GM15510 (cell line): Measurements from ENCODE around the gene ANKFY1.

Source experiments
- POLR2A ChIP-seq: IDR thresholded peaks from 3 replicates; pipeline ENCODE4 v1.6.1; 2011; ENCODE audit warnings: borderline replicate concordance; ENCODE audit not compliant: insufficient read length; ENCODE audit errors: extremely low read depth

The ANKFY1 gene

DNA sequence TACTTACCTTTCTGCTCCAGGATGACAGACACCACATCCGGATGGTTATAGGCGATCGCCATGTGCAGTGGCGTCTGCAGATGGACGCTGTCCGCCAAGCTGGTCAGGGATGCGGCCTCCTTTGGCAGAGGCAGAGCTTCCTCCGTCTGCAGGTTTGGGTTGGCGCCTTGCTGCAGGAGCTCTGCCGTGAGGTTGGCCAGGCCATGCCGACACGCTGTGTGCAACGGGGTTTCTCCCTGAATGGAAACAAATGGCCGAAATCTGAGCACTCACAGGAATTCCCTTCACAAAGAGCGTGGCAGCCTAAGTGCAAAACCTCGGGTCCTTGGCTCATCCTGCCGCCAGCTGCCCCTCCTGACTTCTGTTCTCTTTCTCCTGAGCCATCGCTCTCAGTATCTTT is 79.0 kb downstream of the ANKFY1 start:
- TF ChIP-seq POLR2A: no peak

DNA sequence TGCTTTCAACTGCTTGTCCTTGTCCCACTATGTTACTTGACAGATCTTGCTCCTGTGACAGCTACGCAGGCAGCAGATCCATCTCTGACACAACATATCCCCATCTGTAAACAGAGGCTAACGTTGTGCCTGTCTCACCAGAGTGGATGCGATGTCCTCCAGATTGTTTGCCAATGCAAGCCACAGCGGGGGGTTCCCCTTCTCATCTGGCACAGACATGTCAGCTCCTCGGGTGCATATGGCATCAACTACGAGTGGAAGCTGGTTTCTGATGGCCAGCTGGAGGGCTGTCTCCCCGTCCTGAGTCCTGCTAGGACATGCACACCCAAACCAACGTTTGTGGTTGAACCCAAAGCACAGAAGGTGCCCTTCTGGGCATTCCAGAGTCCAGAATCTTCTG is 81.7 kb downstream of the ANKFY1 start:
- TF ChIP-seq POLR2A: no peak

DNA sequence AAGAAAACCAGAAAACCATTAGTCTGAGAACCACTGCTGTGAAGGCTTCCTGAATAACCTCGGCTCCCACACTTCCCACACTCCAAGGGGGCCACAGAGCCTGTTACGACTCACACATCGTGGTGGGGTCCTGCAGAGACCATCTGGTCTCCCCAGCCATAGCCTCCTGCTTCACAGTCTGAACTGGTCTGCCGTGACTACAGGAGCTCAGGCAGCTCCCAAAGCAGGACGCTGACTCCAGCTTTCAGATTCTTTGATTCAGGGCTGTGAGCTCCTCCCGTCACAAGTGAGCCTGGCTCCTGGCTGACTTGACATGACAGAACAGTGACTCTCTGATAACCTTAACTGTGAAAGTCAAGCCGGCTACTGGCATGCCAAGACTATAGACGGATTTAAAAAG is 83.0 kb downstream of the ANKFY1 start:
- no peak for TF ChIP-seq POLR2A

DNA sequence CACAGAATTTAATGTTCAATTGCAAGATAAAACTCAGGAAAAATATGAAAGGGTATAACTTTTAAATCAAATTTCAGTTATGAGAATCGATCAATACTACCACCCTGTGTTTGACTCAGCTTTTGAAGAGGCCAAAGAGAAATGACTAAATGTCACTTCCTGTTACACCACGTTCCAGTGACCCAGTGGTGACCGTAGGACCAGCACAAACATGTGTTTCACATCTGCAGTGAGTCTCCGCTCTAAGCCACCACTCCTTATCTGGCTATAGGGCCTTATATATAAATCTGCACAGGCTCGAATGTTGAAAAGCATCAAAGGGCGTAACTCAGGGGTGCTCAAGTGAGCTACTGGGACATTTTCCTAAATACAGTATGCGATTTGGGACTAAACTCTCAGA is 84.7 kb downstream of the ANKFY1 start:
- no peak for TF ChIP-seq POLR2A

DNA sequence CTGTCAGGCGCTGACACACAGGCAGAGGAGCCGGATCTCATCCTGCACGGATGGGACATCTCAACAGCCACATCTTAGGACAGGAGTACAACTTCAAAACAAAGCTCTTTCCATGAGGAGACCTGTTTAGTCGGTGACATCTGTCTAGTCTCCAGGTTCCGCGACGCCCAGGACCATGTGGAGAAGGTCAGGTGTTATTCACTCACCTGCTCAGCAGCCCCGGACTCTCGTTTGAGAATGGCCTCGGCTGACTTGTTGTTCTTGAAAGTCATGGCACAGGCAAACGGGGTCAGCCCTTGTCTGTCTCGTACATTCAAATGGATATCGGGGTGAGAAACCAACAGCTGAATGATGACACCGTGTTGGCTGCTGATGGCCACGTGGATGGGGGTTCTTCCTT is 85.1 kb downstream of the ANKFY1 start:
- no peak for TF ChIP-seq POLR2A

DNA sequence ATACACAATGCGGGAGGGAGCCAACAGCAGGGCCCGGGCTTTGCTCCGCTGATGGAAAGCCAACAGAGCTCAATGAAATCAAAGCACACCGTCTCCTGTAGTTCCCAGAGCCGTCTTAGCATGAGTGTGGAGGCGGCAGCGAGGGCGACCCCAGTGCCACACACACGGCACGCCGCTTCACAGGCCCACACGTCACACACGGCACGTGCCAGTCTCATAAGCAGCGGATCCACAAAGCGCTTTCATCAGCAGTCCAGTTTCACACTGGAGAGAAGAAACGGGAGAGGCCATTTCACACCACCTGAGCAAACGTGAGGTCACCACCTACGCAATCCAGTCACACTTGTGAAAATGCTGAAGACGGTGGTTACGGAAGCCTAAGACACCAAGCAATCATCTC is 86.0 kb downstream of the ANKFY1 start:
- TF ChIP-seq POLR2A: no peak

DNA sequence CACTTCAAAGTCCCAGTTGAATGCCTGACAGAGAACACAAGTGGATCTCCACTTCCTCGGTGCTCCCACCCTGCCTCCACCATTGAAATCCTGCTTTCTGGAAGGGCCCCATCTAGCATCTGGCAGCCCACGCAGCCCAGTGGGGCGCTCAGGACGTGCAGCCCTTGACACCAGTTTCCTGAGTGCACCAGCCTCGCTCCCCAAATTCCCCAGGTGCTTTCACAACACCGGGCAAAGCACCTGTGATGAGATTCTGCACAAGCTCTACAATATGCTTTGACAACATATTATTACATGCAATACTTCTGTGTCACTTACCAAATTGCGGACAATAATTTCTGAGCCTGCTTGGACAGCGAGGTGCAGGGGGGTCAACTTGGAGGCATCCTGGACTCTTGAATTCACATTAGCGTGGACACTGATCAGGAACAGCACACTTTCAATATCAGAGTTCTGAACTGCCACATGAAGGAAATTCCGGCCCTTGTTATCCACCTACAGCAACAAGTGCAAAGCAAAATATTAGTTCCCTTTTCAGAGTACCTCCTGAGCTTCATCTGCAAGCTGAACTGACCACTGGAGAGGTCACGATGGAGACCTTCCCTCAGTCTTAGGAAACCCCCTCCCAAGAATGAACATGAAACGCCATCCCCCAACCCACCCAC is 86.8 kb downstream of the ANKFY1 start:
- TF ChIP-seq POLR2A: no peak

DNA sequence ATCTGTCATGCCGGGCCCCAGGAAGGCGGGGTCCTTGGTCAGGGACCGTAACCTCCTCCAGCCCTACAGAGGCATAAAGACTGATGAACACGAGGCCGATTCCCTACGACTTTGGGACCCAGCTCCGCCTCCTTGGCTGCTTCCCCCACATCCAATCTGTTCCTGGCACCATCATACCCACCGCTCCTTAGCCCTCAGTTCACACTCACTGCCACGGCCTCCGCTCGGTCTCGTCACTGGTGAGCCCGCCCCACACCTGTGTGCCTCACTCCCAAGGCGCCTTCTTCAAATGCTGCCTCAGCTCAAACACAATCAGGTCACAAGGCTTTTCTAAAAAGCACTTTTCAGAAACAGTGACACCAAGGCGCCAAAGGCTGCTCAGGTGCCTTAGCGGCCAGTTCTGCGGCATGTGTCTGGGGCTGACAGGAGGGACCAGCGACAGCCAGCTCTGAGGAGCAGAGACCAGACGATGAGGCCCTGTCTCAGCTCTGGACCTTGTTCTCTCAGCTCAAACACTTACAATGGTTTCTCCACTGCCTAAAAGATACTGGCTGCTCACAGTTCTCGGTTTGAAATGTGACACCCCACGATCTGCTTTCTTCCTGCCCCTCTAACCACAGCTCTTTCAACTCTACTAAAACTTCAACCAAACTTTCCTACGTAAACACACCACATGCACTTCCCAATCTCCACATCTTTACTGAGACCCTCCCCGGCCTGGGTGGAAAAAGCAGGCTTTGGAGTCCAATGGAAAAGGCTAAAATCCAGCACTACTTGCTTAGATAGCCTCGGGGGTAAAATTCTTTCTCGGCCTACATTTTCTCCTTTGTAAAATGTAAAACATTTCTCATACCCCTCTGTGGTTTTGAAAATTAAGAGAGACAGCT is 87.6 kb downstream of the ANKFY1 start:
- no peak for TF ChIP-seq POLR2A

DNA sequence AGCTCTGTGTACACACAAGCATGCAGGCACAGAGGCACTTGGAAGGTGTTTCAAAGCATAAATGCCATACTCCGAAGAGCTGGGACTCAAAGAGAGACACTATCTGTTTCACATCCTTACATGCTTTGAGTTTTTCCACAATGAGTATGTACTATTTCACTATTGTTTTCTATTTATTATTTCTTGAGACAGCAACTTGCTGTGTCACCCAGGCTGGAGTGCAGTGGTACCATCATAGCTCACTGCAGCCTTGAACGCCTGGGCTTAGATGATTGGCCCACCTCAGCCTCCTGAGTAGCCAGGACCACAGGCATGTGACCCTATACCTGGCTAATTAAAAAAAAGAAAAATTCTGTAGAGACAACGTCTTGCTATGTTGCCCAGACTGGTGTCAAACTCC is 89.2 kb downstream of the ANKFY1 start:
- TF ChIP-seq POLR2A: no peak

DNA sequence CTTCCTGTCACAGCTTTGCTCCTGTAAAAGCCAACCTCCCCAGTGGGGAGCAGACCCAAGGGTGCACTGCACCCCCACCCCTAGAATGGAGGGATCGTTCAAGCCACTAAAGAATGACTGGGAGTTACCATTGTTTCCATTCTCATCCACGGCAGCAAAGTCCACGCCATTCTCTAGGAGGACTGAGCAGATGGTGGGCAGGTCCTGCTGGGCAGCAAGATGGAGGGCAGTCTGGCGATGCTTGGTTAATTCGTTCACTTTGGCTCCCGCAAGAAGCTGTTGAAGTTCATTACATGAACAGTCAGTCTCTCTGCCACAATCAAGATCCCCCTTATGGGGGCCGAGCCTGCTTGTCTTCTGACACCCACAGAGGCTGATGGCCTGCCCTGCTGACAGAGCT is 90.0 kb downstream of the ANKFY1 start:
- TF ChIP-seq POLR2A: no peak

DNA sequence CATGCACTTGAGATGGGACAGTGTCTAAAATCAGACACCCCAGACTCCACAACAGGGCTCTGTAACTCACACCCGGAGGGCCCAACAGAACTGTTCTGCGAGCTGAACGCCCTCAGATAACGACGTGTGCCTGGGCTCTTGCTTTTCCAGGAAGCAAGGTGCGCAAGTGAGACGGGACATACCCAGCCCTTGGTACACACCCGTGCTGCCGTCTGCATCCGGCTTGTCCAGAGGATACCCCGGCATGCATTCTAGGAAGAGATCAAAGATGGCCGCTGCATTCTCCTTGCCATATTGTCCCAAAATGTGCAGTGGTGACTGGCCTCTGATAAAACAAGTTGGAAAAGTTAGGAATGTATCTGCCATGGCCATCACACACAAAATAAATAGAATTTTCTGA is 91.4 kb downstream of the ANKFY1 start:
- no peak for TF ChIP-seq POLR2A

DNA sequence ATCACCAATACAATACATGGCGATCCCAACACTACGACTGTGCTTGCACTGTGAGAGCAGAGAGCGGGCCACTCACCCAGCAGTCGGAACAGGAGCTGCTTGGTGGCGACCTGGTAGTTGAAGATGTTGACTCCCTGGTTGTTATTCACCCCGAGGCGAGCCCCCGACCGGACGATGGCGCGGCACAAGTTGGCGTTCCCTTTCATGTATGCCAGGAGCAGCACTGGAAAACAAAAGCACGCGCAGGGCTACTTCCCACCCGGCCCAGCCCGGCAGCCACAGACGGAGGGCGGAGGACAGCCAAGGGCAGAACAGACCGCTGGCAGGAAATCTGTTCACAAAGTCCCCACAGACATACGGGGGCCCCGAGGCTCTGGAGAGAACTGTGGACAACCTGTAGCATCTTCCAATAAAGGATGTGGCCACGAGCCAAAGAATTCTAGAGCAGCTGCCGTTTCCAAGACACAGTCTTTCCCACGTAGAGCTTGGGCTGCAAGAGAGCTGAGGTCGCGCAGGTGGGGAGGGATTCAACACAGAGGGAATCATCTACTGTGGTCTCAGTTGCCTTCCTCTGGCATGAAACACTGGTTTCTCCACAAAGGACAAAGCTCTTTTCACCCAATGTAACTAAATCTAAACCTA is 93.0 kb downstream of the ANKFY1 start:
- TF ChIP-seq POLR2A: no peak

DNA sequence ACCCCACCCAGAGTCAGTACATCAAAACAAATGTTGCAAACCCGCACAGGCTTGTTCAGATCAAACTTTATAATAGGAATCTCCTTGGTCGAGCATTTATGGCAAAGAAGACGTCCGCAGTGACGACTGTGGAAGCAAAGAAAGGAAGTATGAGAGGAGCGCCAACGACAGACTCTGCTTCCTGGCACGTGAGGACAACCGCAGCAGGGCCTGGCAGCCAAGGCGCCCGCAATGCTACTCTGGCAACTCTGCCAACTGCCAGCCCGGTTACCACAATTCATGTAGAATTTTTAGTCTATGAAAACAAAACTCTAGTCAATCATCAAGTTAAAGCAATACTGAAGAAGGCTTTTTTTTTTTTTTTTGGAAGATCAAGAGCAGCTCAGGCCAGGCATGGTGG is 96.0 kb downstream of the ANKFY1 start:
- TF ChIP-seq POLR2A: no peak

DNA sequence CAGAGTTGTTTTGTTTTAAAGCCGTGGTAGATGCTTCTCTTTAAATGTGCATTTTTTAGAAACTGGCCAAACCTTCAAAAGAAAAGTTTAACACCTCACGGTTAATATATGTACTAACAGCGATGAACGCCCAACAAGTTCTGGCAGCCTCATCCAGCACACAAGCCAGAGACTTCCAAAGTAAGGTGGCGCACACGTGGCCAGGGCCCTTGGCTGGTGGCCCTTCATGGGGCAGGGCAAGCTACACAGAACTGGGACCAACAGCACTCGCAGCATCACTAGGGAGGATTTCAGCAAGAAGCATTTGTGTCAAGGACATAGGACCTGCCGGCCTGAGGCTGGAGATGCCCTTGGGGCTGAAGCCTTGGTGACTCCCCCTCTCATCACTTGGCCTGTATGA is 97.4 kb downstream of the ANKFY1 start:
- no peak for TF ChIP-seq POLR2A

DNA sequence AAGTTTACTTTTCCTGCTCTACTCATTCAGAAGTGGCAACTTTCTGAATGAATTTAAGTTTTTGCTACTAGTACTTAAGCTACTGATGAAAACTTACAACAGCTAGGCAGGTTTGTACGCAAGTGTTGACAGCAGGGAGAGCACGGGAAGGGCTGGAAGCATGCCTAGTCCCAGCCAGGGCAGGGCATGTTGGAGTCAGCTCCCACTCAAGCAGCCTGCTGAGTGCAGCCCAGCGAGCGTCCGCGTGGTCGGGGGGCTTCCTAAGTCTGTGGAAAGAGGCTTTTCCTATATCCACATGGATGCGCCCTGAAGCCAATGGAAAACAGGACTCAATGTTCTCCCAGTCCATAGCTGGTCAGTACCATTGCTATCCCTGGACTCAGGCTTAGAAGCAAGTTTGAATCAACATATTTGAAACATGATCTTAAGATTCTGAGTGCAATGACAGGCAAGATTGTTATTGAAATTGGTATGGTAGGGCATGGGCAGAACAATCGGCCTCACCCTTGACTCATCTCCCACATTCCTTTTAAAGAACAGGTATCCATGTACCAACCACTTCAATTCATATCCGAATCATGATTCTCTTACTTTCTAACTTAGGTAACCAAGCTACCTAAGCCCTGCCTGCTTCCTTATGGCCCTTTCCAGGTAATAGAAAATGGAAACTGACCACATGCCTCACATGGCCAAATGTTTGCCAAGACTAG is 98.3 kb downstream of the ANKFY1 start:
- no peak for TF ChIP-seq POLR2A

DNA sequence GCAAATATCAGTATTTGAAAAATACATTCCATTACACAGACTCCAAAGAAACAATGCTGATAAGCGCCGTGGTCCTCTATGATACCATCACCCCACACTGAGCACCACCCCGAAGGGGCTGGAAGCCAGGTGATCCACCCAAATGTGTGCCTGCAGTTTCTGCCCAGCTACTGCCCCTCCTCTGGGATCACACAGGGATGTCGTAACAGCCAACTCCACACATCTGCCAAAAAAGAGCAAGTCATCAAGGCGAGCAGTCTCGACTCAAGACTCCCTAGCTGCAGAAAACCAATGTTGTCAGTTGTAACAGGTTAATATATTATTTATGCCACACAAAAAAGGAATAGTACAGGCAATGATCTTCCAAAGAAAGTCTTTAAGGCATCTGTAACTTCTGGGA is 99.8 kb downstream of the ANKFY1 start:
- no peak for TF ChIP-seq POLR2A

DNA sequence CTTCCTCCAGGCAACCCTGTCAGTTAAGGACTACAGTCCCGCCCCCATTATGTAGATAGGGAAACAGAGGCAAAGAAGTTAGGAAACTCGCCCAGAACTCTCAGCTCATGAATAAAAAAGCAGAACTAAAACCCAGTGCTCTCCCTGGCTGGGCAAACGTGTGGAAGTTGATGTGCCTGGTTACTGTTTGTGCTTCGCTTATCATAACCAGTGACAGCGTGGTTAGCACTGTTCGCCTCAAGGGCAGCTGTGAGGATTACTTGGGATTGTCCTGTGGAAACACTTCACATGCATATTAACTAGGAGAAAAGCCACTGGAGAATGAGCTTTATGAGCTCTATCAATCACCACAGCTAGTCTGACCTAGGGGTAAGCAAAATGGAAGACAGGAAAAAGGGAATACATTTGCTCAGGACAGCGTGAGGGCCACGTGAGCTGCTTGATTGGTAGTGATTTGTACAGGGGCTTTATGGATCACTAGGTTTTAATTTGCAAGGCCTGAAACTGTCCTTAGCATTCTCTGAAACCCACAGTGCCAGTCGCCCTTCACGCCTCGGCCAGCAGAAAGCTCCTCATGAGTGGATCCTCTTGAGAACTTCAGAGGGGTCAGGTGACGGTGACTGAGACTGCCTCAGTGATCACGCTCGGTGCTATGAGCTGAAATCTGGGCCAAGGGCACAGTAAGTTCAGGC is 100.9 kb downstream of the ANKFY1 start:
- TF ChIP-seq POLR2A: no peak
